GM19468 (cell line): ENCODE results near the gene SARM1.

Experiments
- ATAC-seq: cut with Tn5 transposase; IDR thresholded peaks from one replicate; pipeline ENCODE4 v1.9.1; 2021; ENCODE audit warnings: mild to moderate bottlenecking, moderate library complexity, moderate number of reproducible peaks; ENCODE audit not compliant: unreplicated experiment; ENCODE audit errors: extremely low read depth

Gene SARM1

DNA sequence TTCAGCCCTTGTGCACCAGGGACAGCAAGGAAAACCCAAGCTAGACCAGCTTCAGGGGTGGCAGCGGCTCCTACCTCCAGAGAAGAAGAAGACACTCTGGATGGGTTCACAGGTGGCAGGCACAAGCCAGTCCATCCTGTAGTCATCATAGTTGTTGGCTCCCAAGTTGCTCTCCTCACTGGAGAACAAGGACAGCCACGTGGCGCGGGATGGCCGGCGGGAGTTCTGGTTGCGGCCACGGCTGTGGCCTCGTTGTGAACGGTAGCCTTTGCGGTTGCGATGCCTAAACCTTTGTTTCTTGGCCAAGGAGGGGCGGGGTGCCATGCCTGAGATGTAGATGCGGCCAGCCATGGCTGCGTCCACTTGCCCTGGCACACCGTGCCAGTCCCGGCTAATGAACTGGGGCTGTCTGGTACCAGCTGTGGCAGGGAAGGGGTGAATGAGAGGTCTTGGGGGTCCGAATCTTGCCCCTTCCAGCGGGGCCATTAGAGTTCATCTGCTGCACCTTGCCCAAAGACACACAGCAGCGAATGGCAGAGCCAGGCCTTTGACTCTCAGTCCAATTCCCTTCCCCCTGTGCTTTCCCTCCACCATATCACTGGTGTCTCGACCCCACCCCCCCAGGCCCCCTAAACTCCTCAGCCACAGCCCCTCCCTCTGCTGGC, 3.7 kb upstream of the SARM1 start:
- ATAC-seq, result no peak

GRCh38 chr17:28368306-28368831, 3.1 kb upstream of the SARM1 start:
- no peak for ATAC-seq

DNA sequence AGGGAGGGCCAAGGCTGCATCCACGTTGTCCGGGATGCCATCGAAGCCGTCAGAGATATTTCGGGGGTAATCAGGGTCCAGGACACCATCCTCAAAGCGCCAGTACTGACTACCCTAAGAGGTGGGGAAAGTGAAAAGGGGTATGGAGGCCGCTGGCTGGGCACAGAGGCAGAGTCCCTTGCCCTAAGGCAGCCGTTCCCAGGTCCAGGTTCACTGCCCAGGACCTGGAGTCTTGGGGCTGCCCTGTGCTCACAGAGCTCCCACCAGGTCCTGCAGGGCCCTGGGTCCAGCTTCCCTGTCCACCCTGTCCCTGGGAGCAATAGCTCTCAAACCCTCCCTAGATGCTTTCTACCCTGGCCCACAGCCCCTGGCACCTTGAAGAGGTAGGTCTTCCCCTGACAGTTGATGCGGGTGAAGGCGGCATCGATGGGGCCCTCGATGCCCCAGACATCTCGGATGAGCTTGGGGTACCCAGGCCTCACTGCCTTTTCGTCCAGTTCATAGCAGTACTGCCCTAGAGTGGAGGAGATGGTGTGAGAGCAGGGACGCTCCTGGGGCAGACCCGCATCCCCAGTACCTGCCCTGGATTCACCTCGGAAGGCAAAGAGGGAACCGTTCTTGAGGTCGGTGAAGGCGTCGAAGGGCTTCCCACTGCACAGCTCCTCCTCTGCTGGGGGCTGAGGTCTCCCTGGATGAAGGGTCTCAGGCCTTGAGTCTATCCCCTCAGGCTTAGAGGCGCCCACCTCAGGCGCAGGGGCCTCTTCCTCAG, 2.4 kb upstream of the SARM1 start:
- no peak for ATAC-seq

DNA sequence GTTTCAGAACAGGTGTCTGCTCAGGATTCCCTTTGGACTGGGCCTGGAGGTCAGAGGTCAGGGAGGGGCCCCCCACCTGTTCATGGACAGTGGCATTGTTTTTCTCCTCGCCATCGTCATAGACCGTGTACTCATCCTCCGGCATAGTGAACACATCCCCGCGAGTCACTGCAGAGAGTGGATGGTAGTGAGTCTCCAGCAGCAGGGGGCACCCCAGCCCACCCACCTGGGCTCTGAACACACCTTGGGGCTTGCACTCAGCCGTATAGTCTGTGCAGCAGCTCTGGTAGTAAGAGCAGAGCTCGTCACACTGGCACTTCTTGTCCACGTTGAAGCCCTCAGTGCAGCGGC, 1.8 kb upstream of the SARM1 start:
- no peak for ATAC-seq

DNA sequence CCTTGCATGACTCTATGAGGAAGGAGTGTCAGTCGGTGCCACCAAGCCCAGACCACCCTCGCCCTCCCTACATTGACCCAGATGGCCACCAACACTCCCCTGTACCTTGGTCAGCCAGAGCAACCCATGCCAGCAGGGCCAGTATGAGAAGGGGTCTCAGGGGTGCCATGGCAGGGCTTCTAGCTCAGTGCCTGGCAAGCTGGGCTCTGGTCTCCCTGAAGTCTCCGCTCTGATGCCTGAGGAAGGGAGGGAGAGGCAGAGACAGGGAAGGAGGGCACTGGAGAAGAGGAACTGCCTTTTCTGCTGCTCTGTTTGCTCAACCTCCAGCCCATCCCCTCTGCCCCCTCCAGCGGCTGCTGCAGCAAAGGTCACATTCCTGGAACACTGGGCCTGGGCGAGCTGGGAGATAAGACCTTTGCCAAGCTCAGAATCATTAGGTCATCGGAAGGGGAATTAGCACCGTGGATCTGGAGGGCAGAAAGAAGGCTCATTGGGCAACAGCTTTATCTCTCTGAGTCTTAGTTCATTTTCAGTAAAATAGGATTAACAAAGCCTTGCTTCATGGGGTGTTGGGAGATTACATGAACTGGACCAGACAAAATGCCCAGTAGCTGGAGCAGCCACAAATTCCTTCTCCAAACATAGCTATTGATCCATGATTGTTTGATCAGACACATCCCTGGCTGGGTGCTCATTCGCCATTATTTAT, 1.3 kb upstream of the SARM1 start, which contains the start of gene VTN:
Gene VTN (minus strand): TSS at position 273 of the 709 bp plus-strand sequence. CDS start 104 bp downstream, at position 169.
- ATAC-seq, result no peak

- no peak for ATAC-seq
Observed at GRCh38 chr17:28370744-28371103, 770 bp upstream of the SARM1 start.

GRCh38 chr17:28372203-28372944, 880 bp downstream of the SARM1 start:
- ATAC-seq, result no peak

DNA sequence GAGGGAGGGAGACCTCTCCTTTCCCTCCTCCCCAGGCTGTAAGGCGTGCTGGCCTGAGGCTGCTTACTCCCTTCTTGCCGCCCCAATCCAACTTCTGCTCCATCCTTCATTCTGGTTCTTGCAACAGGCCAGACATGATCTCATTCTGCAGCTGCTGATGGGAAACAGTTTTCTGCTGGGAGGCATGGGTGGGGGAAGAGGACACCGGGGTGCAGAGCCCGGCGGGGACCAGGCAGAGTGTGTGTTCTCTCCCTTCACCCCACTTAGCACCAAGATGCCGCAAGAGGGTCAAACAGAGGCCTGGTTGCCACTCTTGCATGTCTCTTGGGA, 1.4 kb downstream of the SARM1 start:
- no peak for ATAC-seq

GRCh38 chr17:28379814-28380801, 8.6 kb downstream of the SARM1 start:
- no peak for ATAC-seq

GRCh38 chr17:28381141-28381825, 9.8 kb downstream of the SARM1 start:
- ATAC-seq, result no peak

DNA sequence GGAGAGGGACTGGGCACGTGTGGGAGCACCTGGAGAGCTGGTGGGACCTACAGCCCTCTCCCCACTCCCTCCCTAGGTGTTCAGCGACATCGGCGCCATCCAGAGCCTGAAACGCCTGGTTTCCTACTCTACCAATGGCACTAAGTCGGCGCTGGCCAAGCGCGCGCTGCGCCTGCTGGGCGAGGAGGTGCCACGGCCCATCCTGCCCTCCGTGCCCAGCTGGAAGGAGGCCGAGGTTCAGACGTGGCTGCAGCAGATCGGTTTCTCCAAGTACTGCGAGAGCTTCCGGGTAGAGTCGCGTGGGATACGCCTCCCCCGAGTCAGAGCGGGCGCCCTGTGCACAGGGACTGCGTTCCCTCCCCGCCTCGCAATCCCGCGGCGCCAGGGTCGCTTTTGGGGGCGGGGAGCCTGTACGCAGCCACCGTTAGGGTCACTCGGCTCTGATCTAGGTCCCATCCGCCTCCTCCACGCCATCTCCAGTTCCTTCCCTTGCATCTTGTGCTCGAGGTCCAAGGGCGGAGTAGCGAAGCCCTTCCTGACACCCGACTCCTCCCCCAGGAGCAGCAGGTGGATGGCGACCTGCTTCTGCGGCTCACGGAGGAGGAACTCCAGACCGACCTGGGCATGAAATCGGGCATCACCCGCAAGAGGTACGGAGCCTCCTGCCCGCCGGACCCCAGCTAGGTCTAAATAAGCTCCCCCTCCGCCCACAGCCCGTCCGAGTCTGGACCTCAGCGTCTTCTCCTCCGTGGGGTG, 13.0 kb downstream of the SARM1 start:
- no peak for ATAC-seq

DNA sequence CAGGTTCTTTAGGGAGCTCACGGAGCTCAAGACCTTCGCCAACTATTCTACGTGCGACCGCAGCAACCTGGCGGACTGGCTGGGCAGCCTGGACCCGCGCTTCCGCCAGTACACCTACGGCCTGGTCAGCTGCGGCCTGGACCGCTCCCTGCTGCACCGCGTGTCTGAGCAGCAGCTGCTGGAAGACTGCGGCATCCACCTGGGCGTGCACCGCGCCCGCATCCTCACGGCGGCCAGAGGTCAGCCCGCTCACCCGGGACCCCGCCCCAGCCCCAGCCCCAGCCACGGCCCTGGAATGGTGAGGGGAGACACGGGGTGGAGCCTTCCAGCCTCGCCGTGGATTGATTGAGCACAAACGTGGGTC, 13.5 kb downstream of the SARM1 start:
- no peak for ATAC-seq

GRCh38 chr17:28385406-28385805, 13.9 kb downstream of the SARM1 start:
- ATAC-seq, result no peak

- no peak for ATAC-seq
Observed at GRCh38 chr17:28386391-28386790, 14.9 kb downstream of the SARM1 start.

DNA sequence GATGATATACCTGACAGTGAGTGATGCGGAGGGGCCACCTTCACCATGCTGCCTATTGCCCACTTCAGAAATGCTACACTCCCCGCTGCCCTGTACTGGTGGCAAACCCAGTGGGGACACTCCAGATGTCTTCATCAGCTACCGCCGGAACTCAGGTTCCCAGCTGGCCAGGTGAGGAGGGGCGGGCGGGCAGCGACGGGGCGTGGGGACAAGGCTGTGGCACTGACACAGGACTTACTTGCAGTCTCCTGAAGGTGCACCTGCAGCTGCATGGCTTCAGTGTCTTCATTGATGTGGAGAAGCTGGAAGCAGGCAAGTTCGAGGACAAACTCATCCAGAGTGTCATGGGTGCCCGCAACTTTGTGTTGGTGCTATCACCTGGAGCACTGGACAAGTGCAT, 16.6 kb downstream of the SARM1 start:
- ATAC-seq, result no peak

DNA sequence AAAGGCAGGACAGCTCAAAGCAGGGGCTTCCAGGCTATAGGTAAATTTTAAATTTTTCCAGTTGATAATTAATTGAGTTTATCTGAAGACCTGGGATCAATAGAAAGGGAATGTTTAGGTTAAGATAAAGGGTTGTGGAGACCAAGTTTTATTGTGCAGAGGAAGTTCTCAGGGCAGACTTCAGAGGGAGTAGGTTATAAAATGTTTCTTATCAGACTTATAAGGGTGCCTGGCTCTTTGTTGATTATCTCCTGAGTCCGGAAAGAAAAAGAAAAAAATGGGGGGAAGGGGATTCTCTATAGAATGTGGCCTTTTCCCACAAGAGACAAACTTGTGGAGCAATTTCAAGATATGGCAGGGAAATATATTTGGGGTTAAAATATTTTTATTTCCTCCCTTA, 18.6 kb downstream of the SARM1 start:
- no peak for ATAC-seq

DNA sequence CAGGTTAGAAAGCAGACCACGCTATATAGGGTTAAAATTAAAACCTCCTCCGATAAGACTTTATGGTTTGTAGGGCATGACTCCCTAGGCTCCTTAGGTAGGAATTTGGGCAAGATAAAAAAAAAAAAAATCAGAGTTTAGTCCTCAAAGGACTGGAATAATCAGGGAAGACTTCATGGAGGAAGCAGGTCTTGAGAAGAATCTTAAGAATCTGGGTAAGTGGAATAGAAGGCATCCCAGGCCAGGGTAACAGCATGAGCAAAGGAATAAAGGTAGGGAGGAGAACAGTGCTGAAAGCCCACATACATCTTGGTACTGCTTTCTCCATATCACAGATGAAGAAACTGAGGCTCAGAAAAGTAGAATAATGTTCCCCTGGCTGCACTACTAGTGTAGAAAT, 19.1 kb downstream of the SARM1 start:
- ATAC-seq, result no peak

- ATAC-seq, result no peak
Observed at GRCh38 chr17:28390984-28391383, 19.5 kb downstream of the SARM1 start.
